HCT116 (cell line): ENCODE data around the gene RCSD1. TPM values are rescaled to one million over a fixed set of nuclear protein-coding genes. Genes with fewer than 3 reads are reported as not detected.

Experiments
- ATAC-seq: fragments of 200-7000 bp; cut with Tn5 transposase; 2 replicates; pipeline ENCODE4 v1.9.1; 2020; ENCODE audit warnings: mild to moderate bottlenecking, moderate library complexity
- BruUV-seq: library from RNA; stranded (reverse); fragments of 400-500 nt; replicated peaks from 2 replicates; lab custom pipeline; 2021; lab: Mats Ljungman, UMichigan
- CTCF ChIA-PET: fragments of 300-600 bp; sonication (Branson Sonifier 250); formaldehyde crosslinking; loops from one replicate; lab custom pipeline; 2021; ENCODE audit warnings: antibody characterized with exemption; lab: Charles Lee
- POLR2A ChIA-PET: fragments of 300-600, 350-600 bp; sonication (Branson Sonifier 250); formaldehyde crosslinking; loops from one replicate; lab custom pipeline; 2021; ENCODE audit warnings: antibody characterized with exemption; lab: Charles Lee
- RAD21 ChIA-PET, 2 experiments: fragments of 300-600 bp; sonication (Branson Sonifier 250); formaldehyde crosslinking; loops; one replicate each; lab custom pipeline; 2023; ENCODE audit warnings: low total read pairs in 2 of 2; ENCODE audit not compliant: uncharacterized antibody in 2 of 2, unreplicated experiment in 2 of 2, low non-redundant PET in 1 of 2; lab: Charles Lee
- DNase-seq: peaks from one replicate; pipeline ENCODE4 v3.0.0-alpha.2; 2010; ENCODE audit warnings: low read depth, low spot score
- H2AFZ ChIP-seq: fragments of 200-600 bp; shearing (Covaris generic), sonication (generic); 2 replicates; pipeline ENCODE4 v1.6.1; 2017; ENCODE audit warnings: low read depth, mixed run types, mixed read lengths, antibody characterized with exemption, low read length; ENCODE audit not compliant: poor library complexity, severe bottlenecking
- H3K27ac ChIP-seq: 2 replicates; pipeline ENCODE4 v1.5.1; 2012; ENCODE audit warnings: low read depth, low read length
- H3K27me3 ChIP-seq: fragments of 200-600 bp; sonication (generic); 2 replicates; pipeline ENCODE4 v1.6.1; 2016; ENCODE audit warnings: mixed run types, low read length, mixed read lengths; ENCODE audit not compliant: insufficient read depth
- H3K36me3 ChIP-seq, 2 experiments: fragments of 200-500 bp in 1 of 2; fragments of 200-600 bp in 1 of 2; sonication (Bioruptor generic) in 1 of 2; sonication (generic) in 1 of 2; 2 replicates each; pipeline versions ENCODE4 v1.5.1 to v1.6.1; 2014 to 2016; ENCODE audit warnings: low read length in 2 of 2, inconsistent platforms in 1 of 2, mixed read lengths in 1 of 2, mixed run types in 1 of 2; ENCODE audit not compliant: insufficient read depth in 2 of 2, control insufficient read depth in 1 of 2
- H3K4me1 ChIP-seq, 2 experiments: fragments of 200-600 bp in 1 of 2; sonication (generic) in 1 of 2; 2 replicates each; pipeline versions ENCODE4 v1.5.1 to v1.6.1; 2012 to 2017; ENCODE audit warnings: low read length in 2 of 2, inconsistent platforms in 1 of 2, mild to moderate bottlenecking in 1 of 2, mixed read lengths in 1 of 2, mixed run types in 1 of 2, moderate library complexity in 1 of 2; ENCODE audit not compliant: insufficient read depth in 2 of 2, control insufficient read depth in 1 of 2
- H3K4me2 ChIP-seq: fragments of 200-600 bp; sonication (generic); 2 replicates; pipeline ENCODE4 v1.6.1; 2017; ENCODE audit warnings: mixed run types, low read length, mixed read lengths
- H3K4me3 ChIP-seq, 2 experiments: fragments of 200-600 bp in 1 of 2; sonication (generic) in 1 of 2; replicated peaks in 1 of 2; 2 replicates each; pipeline ENCODE4 v1.5.1; 2011 to 2016; ENCODE audit warnings: low read length in 2 of 2, control low read depth in 1 of 2, low read depth in 1 of 2, mild to moderate bottlenecking in 1 of 2, mixed read lengths in 1 of 2, mixed run types in 1 of 2
- H3K79me2 ChIP-seq: fragments of 200-600 bp; sonication (generic); 2 replicates; pipeline ENCODE4 v1.6.1; 2017; ENCODE audit warnings: mild to moderate bottlenecking, mixed run types, low read length, moderate library complexity, mixed read lengths; ENCODE audit not compliant: insufficient read depth
- H3K9ac ChIP-seq: fragments of 200-600 bp; sonication (generic); 2 replicates; pipeline ENCODE4 v1.6.1; 2016; ENCODE audit warnings: low read length, mixed read lengths
- H3K9me2 ChIP-seq: fragments of 200-600 bp; sonication (generic), shearing (Covaris generic); 2 replicates; pipeline ENCODE4 v1.6.1; 2017; ENCODE audit warnings: mixed run types, mild to moderate bottlenecking, moderate library complexity; ENCODE audit not compliant: insufficient read depth
- H3K9me3 ChIP-seq, 2 experiments: fragments of 200-500 bp in 1 of 2; fragments of 200-600 bp in 1 of 2; sonication (Bioruptor generic) in 1 of 2; sonication (generic) in 1 of 2; 2 replicates each; pipeline ENCODE4 v1.6.1; 2014 to 2017; ENCODE audit warnings: low read length in 2 of 2, mixed read lengths in 2 of 2, inconsistent platforms in 1 of 2, low read depth in 1 of 2, mild to moderate bottlenecking in 1 of 2, mixed run types in 1 of 2, moderate library complexity in 1 of 2; ENCODE audit not compliant: control insufficient read depth in 1 of 2, insufficient read depth in 1 of 2
- H4K20me1 ChIP-seq: fragments of 200-600 bp; sonication (generic), shearing (Covaris generic); 2 replicates; pipeline ENCODE4 v1.6.1; 2017; ENCODE audit warnings: mixed run types, mild to moderate bottlenecking, moderate library complexity; ENCODE audit not compliant: insufficient read depth
- ATF3 ChIP-seq: IDR thresholded peaks from 2 replicates; pipeline ENCODE4 v1.6.1; 2012
- CBX3 ChIP-seq: IDR thresholded peaks from 2 replicates; pipeline ENCODE4 v1.6.1; 2012; ENCODE audit warnings: low read depth
- CEBPB ChIP-seq: IDR thresholded peaks from 2 replicates; pipeline ENCODE4 v1.6.1; 2012; ENCODE audit warnings: low read depth
- ELF1 ChIP-seq: IDR thresholded peaks from 2 replicates; pipeline ENCODE4 v1.6.1; 2012; ENCODE audit warnings: low read depth, borderline replicate concordance
- EZH2 ChIP-seq: fragments of 200-600 bp; sonication (generic); IDR thresholded peaks from 2 replicates; pipeline ENCODE4 v1.6.1; 2017; ENCODE audit warnings: antibody characterized with exemption, mixed run types
- EZH2phosphoT487 ChIP-seq: fragments of 200-600 bp; IDR thresholded peaks from 2 replicates; pipeline ENCODE4 v1.6.1; 2018; ENCODE audit warnings: antibody characterized with exemption, borderline replicate concordance
- FOSL1 ChIP-seq: IDR thresholded peaks from 2 replicates; pipeline ENCODE4 v1.6.1; 2012; ENCODE audit warnings: low read depth
- JUND ChIP-seq: IDR thresholded peaks from 2 replicates; pipeline ENCODE4 v1.6.1; 2012
- MAX ChIP-seq: IDR thresholded peaks from 2 replicates; pipeline ENCODE4 v1.6.1; 2012
- POLR2A ChIP-seq: IDR thresholded peaks from 2 replicates; pipeline ENCODE4 v1.7.0; 2011; ENCODE audit warnings: borderline replicate concordance; ENCODE audit not compliant: insufficient read depth, insufficient read length; ENCODE audit errors: extremely low read depth
- POLR2AphosphoS5 ChIP-seq: IDR thresholded peaks from 2 replicates; pipeline ENCODE4 v1.6.1; 2011; ENCODE audit warnings: mild to moderate bottlenecking, low read depth, low read length, moderate library complexity
- RAD21 ChIP-seq: IDR thresholded peaks from 2 replicates; pipeline ENCODE4 v1.6.1; 2012; ENCODE audit warnings: low read depth, mild to moderate bottlenecking
- SIN3A ChIP-seq: IDR thresholded peaks from 2 replicates; pipeline ENCODE4 v1.6.1; 2012; ENCODE audit warnings: low read depth
- SRF ChIP-seq: IDR thresholded peaks from 2 replicates; pipeline ENCODE4 v1.6.1; 2012; ENCODE audit warnings: low read depth
- TCF7L2 ChIP-seq: IDR thresholded peaks from 2 replicates; pipeline ENCODE4 v1.7.0; 2011; ENCODE audit warnings: borderline replicate concordance, inconsistent platforms; ENCODE audit not compliant: insufficient read depth, insufficient read length; ENCODE audit errors: extremely low read depth
- ZFX ChIP-seq: fragments of 450-650 bp; IDR thresholded peaks from 2 replicates; pipeline ENCODE4 v1.6.1; 2017
- ZNF274 ChIP-seq: fragments of 200-500 bp; sonication (Bioruptor generic); IDR thresholded peaks from 2 replicates; pipeline ENCODE4 v1.6.1; 2014; ENCODE audit warnings: mild to moderate bottlenecking, low read depth, low read length, inconsistent platforms
- intact Hi-C: fragments of 100-400 bp; cut with micrococcal nuclease; formaldehyde crosslinking; loops from 2 replicates; pipeline ENCODE4 v1.10.0; 2022
- total RNA-seq: library from RNA; stranded (reverse); gene quantifications from one replicate; pipeline ENCODE4 v1.2.1, GENCODE V29; 2021; ENCODE audit not compliant: unreplicated experiment
- TF ChIP-seq, protein P1 (sequence below): IDR thresholded peaks from 2 replicates; pipeline ENCODE4 v1.6.1; 2011; ENCODE audit warnings: mild to moderate bottlenecking, low read length, moderate library complexity; ENCODE audit not compliant: insufficient replicate concordance; ENCODE audit errors: extremely low read depth

RCSD1 gene
- total RNA-seq, 1 experiment from 2014 or later = 0.15 TPM

GRCh38 chr1:167710836-167711235, 80.8 kb downstream of the RCSD1 start:
- intact Hi-C loops = no loop called here
- H3K27me3 ChIP-seq = no peaks in the 10 kb centered on the region
- ChIA-PET POLR2A (no interaction called here), CTCF (no interaction called here), RAD21 (no interaction called here)
- ATAC-seq = no peak
- no TSS peak for BruUV-seq
- no peak overlapping the region for H3K27ac ChIP-seq
- H3K36me3 ChIP-seq = no peaks in the 10 kb centered on the region
- H4K20me1 ChIP-seq = no peaks in the 10 kb centered on the region
- H2AFZ ChIP-seq = no peak overlapping the region
- no peaks in the 10 kb centered on the region for H3K9me3 ChIP-seq
- TF ChIP-seq ELF1 = no peak
- no peak for TF ChIP-seq POLR2A
- TF ChIP-seq SIN3A = no peak
- no peak for TF ChIP-seq CEBPB
- TF ChIP-seq ZFX = no peak
- no peak for TF ChIP-seq FOSL1
- no peak for TF ChIP-seq SRF
- no peak for TF ChIP-seq TCF7L2
- TF ChIP-seq EZH2phosphoT487 = no peak
- TF ChIP-seq, all 23 proteins: peak for 0
- H3K4me1 ChIP-seq = peaks cover 2 to 20% of the 10 kb centered on the region in 2 experiments
- H3K79me2 ChIP-seq = no peaks in the 10 kb centered on the region
- H3K4me3 ChIP-seq = no peak overlapping the region
- DNase-seq = no peak
- H3K9me2 ChIP-seq = no peaks in the 10 kb centered on the region
- no peak overlapping the region for H3K4me2 ChIP-seq
- no peak overlapping the region for H3K9ac ChIP-seq

GRCh38 chr1:167711797-167712196, 81.8 kb downstream of the RCSD1 start:
- no peak overlapping the region for H3K4me2 ChIP-seq
- no peak for ATAC-seq
- H3K9me3 ChIP-seq = no peaks in the 10 kb centered on the region
- DNase-seq = no peak
- no peaks in the 10 kb centered on the region for H3K9me2 ChIP-seq
- H3K9ac ChIP-seq = no peak overlapping the region
- H3K4me1 ChIP-seq = peaks cover 4 to 24% of the 10 kb centered on the region in 2 experiments
- intact Hi-C loops = no loop called here
- H3K27ac ChIP-seq = no peak overlapping the region
- CTCF ChIA-PET = no interaction called here
- no peak overlapping the region for H2AFZ ChIP-seq
- RAD21 ChIA-PET = no interaction called here
- H3K4me3 ChIP-seq = no peak overlapping the region
- H3K79me2 ChIP-seq = no peaks in the 10 kb centered on the region
- H4K20me1 ChIP-seq = no peaks in the 10 kb centered on the region
- POLR2A ChIA-PET = no interaction called here
- H3K27me3 ChIP-seq = no peaks in the 10 kb centered on the region
- BruUV-seq = no TSS peak
- H3K36me3 ChIP-seq = no peaks in the 10 kb centered on the region
- TF ChIP-seq CBX3 (no peak), FOSL1 (no peak), SRF (no peak), EZH2 (no peak), JUND (no peak), RAD21 (no peak), EZH2phosphoT487 (no peak), ELF1 (no peak), MAX (no peak), ZFX (no peak), ATF3 (no peak), ZNF274 (no peak), POLR2AphosphoS5 (no peak), POLR2A (no peak), TCF7L2 (no peak), SIN3A (no peak)
- TF ChIP-seq, protein P1, sequence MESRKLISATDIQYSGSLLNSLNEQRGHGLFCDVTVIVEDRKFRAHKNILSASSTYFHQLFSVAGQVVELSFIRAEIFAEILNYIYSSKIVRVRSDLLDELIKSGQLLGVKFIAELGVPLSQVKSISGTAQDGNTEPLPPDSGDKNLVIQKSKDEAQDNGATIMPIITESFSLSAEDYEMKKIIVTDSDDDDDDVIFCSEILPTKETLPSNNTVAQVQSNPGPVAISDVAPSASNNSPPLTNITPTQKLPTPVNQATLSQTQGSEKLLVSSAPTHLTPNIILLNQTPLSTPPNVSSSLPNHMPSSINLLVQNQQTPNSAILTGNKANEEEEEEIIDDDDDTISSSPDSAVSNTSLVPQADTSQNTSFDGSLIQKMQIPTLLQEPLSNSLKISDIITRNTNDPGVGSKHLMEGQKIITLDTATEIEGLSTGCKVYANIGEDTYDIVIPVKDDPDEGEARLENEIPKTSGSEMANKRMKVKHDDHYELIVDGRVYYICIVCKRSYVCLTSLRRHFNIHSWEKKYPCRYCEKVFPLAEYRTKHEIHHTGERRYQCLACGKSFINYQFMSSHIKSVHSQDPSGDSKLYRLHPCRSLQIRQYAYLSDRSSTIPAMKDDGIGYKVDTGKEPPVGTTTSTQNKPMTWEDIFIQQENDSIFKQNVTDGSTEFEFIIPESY = no peak
